IMR-90 (cell line): ENCODE measurements around the gene OR4D11.

Experiments used
- CEBPB ChIP-seq: IDR thresholded peaks from 2 replicates; pipeline ENCODE4 v1.6.1; 2012; ENCODE audit warnings: low read depth, low read length, improper control_type of control experiment
- CTCF ChIP-seq: conservative IDR thresholded peaks from 2 replicates; pipeline ENCODE4 v1.5.1; 2012; ENCODE audit warnings: mild to moderate bottlenecking, low read depth, low read length, improper control_type of control experiment
- FOS ChIP-seq: fragments of 150-350 bp; IDR thresholded peaks from 2 replicates; pipeline ENCODE4 v1.6.1; 2016; ENCODE audit warnings: low read depth, low read length
- MAFK ChIP-seq: IDR thresholded peaks from 2 replicates; pipeline ENCODE4 v1.6.1; 2012; ENCODE audit warnings: low read depth, low read length, improper control_type of control experiment
- POLR2A ChIP-seq: IDR thresholded peaks from 2 replicates; pipeline ENCODE4 v1.6.1; 2012; ENCODE audit warnings: mild to moderate bottlenecking, low read depth, low read length
- RAD21 ChIP-seq: IDR thresholded peaks from 2 replicates; pipeline ENCODE4 v1.6.1; 2012; ENCODE audit warnings: low read length, improper control_type of control experiment
- RCOR1 ChIP-seq: IDR thresholded peaks from 2 replicates; pipeline ENCODE4 v1.6.1; 2012; ENCODE audit warnings: mild to moderate bottlenecking, low read length, improper control_type of control experiment; ENCODE audit not compliant: insufficient replicate concordance
- SMC3 ChIP-seq: fragments of 150-350 bp; IDR thresholded peaks from 2 replicates; pipeline ENCODE4 v1.6.1; 2016; ENCODE audit warnings: low read depth, mild to moderate bottlenecking, antibody characterized with exemption, low read length, moderate library complexity
- USF2 ChIP-seq: fragments of 150-350 bp; IDR thresholded peaks from 2 replicates; pipeline ENCODE4 v1.6.1; 2017; ENCODE audit warnings: mild to moderate bottlenecking, antibody characterized with exemption, low read length, low read depth

- no peak for TF ChIP-seq CTCF
- TF ChIP-seq POLR2A = no peak
- no peak for TF ChIP-seq USF2
- no peak for TF ChIP-seq RCOR1
- no peak for TF ChIP-seq CEBPB
- no peak for TF ChIP-seq FOS
- TF ChIP-seq SMC3 = no peak
- TF ChIP-seq RAD21 = no peak
- TF ChIP-seq MAFK = no peak
Measured at GRCh38 chr11:59456661-59457060, 46.7 kb upstream of the OR4D11 start, which contains the start of gene OR4D6.
